Right lobe of liver (tissue), 6 donors: ENCODE measurements around the gene WWC2. TPM values are rescaled to one million over a fixed set of nuclear protein-coding genes. Genes with fewer than 3 reads are reported as not detected.

ENCODE experiments used
- ATAC-seq, 4 donors: fragments of 200-7000 bp; cut with Tn5 transposase; one replicate each; pipeline ENCODE4 v1.9.1; 2020; ENCODE audit warnings: mild to moderate bottlenecking in 4 of 4, moderate library complexity in 4 of 4
- DNase-seq, 3 donors: peaks; one replicate each; pipeline ENCODE4 v3.0.0-alpha.2; 2020
- H3K27ac ChIP-seq, 3 donors: fragments of 200-600 bp; one replicate each; pipeline ENCODE4 v1.8.0; 2022
- H3K27me3 ChIP-seq, 2 donors: fragments of 200-600 bp; one replicate each; pipeline ENCODE4 v1.8.0; 2022
- H3K36me3 ChIP-seq, 4 donors: fragments of 200-600 bp; sonication (generic) in 1 of 4; one replicate each; pipeline versions ENCODE4 v1.5.1 to v1.8.0; 2017 to 2022; ENCODE audit warnings: control low read depth in 1 of 4
- H3K4me1 ChIP-seq, 4 donors: fragments of 200-600 bp; sonication (generic) in 1 of 4; one replicate each; pipeline versions ENCODE4 v1.5.1 to v1.8.0; 2017 to 2022; ENCODE audit warnings: control low read depth in 1 of 4
- H3K4me3 ChIP-seq, 3 donors: fragments of 200-600 bp; one replicate each; pipeline ENCODE4 v1.8.0; 2022
- H3K9me3 ChIP-seq, 4 donors: fragments of 200-600 bp; sonication (generic) in 1 of 4; one replicate each; pipeline versions ENCODE4 v1.5.1 to v1.8.0; 2017 to 2022; ENCODE audit warnings: control low read depth in 1 of 4
- POLR2A ChIP-seq: fragments of 450-650 bp; IDR thresholded peaks from one replicate; pipeline ENCODE4 v1.6.1; 2017; ENCODE audit warnings: antibody characterized with exemption, mild to moderate bottlenecking
- WGBS: methylation state at CpG from one replicate; pipeline ENCODE4 v1.1.6; 2018; ENCODE audit warnings: low coverage, low lambda C conversion rate; ENCODE audit not compliant: insufficient coverage; ENCODE audit errors: missing lambda C conversion rate; 5-methylcytosine and 5-hydroxymethylcytosine counted together
- intact Hi-C, 2 donors: fragments of 100-400 bp; cut with DNase I; formaldehyde crosslinking; loops; one replicate each; pipeline versions ENCODE4 v1.11.2 to v1.14.1; 2022
- total RNA-seq, 6 experiments: library from RNA; depleted of rRNA in 2 of 6; stranded (reverse); fragments of >200 nt in 2 of 6; fragmentation: NEBNext Ultra II Directional in 3 of 6; extraction: Animal tissue kit (Norgen Biotek cat#: 25700) in 3 of 6; gene quantifications; one replicate each; pipeline versions ENCODE4 v1.1.0 to v1.2.4, GENCODE V29; 2016 to 2023
- TF ChIP-seq, protein P1 (sequence below), 4 donors: fragments of 200-600 bp in 3 of 4; fragments of 450-650 bp in 1 of 4; IDR thresholded peaks; one replicate each; pipeline versions ENCODE4 v1.5.1 to v1.8.0; 2016 to 2022; ENCODE audit warnings: antibody characterized with exemption in 4 of 4, mild to moderate bottlenecking in 2 of 4
- donor health status: DM: no; HTN: yes; CAD: no.
- donor health status: DM: no; HTN: no; CAD: no.
- donor health status: DM: no; HTN: no; CAD: no.
- donor health status: DM: no; HTN: yes; CAD: no.
- donor health status: DM: no; HTN: yes; CAD: no.

WWC2 gene
- total RNA-seq, 6 experiments from 2014 or later: 19.5 to 48.9 (median 34.4) TPM

GRCh38 chr4:183304538-183304937, 205.5 kb downstream of the WWC2 start:
- TF ChIP-seq, protein P1, sequence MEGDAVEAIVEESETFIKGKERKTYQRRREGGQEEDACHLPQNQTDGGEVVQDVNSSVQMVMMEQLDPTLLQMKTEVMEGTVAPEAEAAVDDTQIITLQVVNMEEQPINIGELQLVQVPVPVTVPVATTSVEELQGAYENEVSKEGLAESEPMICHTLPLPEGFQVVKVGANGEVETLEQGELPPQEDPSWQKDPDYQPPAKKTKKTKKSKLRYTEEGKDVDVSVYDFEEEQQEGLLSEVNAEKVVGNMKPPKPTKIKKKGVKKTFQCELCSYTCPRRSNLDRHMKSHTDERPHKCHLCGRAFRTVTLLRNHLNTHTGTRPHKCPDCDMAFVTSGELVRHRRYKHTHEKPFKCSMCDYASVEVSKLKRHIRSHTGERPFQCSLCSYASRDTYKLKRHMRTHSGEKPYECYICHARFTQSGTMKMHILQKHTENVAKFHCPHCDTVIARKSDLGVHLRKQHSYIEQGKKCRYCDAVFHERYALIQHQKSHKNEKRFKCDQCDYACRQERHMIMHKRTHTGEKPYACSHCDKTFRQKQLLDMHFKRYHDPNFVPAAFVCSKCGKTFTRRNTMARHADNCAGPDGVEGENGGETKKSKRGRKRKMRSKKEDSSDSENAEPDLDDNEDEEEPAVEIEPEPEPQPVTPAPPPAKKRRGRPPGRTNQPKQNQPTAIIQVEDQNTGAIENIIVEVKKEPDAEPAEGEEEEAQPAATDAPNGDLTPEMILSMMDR (IDR thresholded peaks at IDR 0.05): no peak
- TF ChIP-seq POLR2A: no peak
- H3K36me3 ChIP-seq: no peaks in the 10 kb centered on the region
- intact Hi-C loops: no loop called here
- WGBS: 91% methylated on average over 1 of the region's 2 CpGs
- no peak overlapping the region for H3K4me3 ChIP-seq
- no peaks in the 10 kb centered on the region for H3K4me1 ChIP-seq
- H3K27ac ChIP-seq: no peak overlapping the region
- no peaks in the 10 kb centered on the region for H3K9me3 ChIP-seq
- DNase-seq: no peak
- H3K27me3 ChIP-seq: no peaks in the 10 kb centered on the region
- no peak for ATAC-seq

DNA sequence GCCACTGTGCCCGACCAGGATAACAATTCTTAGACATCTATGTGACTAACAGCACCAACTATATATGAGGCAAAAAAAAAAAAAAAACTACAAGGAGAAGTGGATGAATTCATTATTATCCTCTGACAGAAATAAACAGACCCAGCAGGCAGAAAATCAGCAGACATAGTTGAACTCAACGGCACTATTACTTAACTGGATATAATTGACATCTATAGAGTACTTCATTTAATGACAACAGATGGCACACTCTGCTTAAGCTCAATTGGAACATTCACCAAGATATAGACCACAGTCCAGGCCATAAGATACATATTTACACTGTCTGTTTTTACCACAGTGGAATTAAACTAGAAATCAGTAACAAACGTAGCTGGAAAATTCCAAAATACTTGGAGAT, 207.8 kb downstream of the WWC2 start:
- no peak for TF ChIP-seq POLR2A
- TF ChIP-seq, protein P1 (IDR thresholded peaks at IDR 0.05): no peak
- Histone ChIP-seq H3K9me3 (no peaks in the 10 kb centered on the region), H3K4me3 (no peak overlapping the region), H3K27ac (no peak overlapping the region), H3K27me3 (no peaks in the 10 kb centered on the region), H3K4me1 (no peaks in the 10 kb centered on the region), H3K36me3 (no peaks in the 10 kb centered on the region)
- WGBS: 95% methylated on average over 3 of the region's 3 CpGs
- ATAC-seq: no peak
- DNase-seq: no peak
- intact Hi-C loops: no loop called here

DNA sequence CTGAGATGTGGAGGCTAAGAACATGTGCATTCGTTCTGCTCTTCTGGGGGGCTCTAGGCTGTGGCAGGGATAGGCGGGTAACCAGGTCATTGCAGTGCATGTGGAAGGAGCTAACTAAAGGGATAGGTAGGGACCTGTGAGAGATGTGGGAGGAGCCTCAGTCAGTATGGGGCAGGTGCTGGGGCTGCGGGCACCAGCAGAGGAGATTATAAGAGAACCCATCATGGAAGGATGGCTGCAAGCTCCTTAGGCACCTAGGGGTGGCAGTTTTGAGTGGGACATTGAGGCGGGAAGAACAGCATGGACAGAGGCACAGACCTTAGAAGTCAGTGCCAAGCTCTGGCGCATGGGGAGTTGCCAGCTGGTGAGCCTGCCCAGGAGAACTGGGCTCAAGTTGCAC, 213.8 kb downstream of the WWC2 start:
- TF ChIP-seq, protein P1 (IDR thresholded peaks at IDR 0.05): no peak
- TF ChIP-seq POLR2A: no peak
- no CpG with 5 or more reads among the region's 5 CpGs for WGBS
- ATAC-seq (peak in 1 of 4 donors; percentile 19), DNase-seq (no peak)
- no peaks in the 10 kb centered on the region for H3K9me3 ChIP-seq
- peaks cover 0 to 31% (median 5%) of the 10 kb centered on the region in 4 donors for H3K36me3 ChIP-seq
- intact Hi-C loops: no loop called here
- no peaks in the 10 kb centered on the region for H3K4me1 ChIP-seq
- H3K27ac ChIP-seq: no peak overlapping the region
- no peaks in the 10 kb centered on the region for H3K27me3 ChIP-seq
- H3K4me3 ChIP-seq: no peak overlapping the region

- Histone ChIP-seq H3K4me1 (no peaks in the 10 kb centered on the region), H3K9me3 (no peaks in the 10 kb centered on the region), H3K4me3 (no peak overlapping the region), H3K27me3 (no peaks in the 10 kb centered on the region), H3K27ac (no peak overlapping the region), H3K36me3 (peaks cover 0 to 31% (median 5%) of the 10 kb centered on the region in 4 donors)
- TF ChIP-seq, protein P1 (IDR thresholded peaks at IDR 0.05): no peak
- TF ChIP-seq POLR2A: no peak
- intact Hi-C loops: no loop called here
- DNase-seq (no peak), ATAC-seq (no peak)
- WGBS: 93% methylated on average over 10 of the region's 15 CpGs
Measured at GRCh38 chr4:183314336-183314735, 215.3 kb downstream of the WWC2 start.

DNA sequence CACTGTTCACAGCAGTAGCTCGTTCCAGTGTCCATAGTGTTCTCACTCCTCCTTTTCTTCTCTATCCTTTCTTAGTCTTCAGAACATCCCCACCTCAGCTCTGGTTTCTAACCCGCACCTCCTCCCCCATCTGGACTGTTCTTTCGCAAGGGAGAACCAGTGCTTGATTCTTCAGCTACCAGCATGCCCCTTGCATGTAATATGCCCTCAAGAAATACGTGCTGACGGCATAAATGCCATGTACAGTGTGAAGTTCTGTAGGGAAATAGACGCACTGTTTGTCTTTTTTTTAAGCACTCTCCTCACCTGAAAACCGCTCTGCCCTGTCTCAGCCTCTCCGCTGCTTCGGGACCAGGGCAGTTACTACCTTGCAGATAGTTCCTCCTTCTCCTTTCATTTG, 215.7 kb downstream of the WWC2 start:
- Histone ChIP-seq H3K27me3 (no peaks in the 10 kb centered on the region), H3K4me3 (no peak overlapping the region), H3K36me3 (peaks cover 0 to 31% (median 5%) of the 10 kb centered on the region in 4 donors), H3K9me3 (no peaks in the 10 kb centered on the region), H3K27ac (no peak overlapping the region), H3K4me1 (no peaks in the 10 kb centered on the region)
- WGBS: 94% methylated on average over 9 of the region's 9 CpGs
- intact Hi-C loops: no loop called here
- TF ChIP-seq, protein P1 (IDR thresholded peaks at IDR 0.05): no peak
- TF ChIP-seq POLR2A: no peak
- DNase-seq (no peak), ATAC-seq (no peak)
